KMS-11 (cell line): ENCODE measurements around the gene UBE2D1.

Source experiments
- H2AFZ ChIP-seq: fragments of 200-600 bp; sonication (generic); 2 replicates; pipeline ENCODE4 v1.6.1; 2016; ENCODE audit warnings: antibody characterized with exemption, mixed run types, low read depth
- H3K27ac ChIP-seq: fragments of 200-600 bp; sonication (generic); 2 replicates; pipeline ENCODE4 v1.6.1; 2016; ENCODE audit warnings: mild to moderate bottlenecking, mixed run types
- H3K27me3 ChIP-seq: fragments of 200-600 bp; sonication (generic); 2 replicates; pipeline ENCODE4 v1.6.1; 2017; ENCODE audit warnings: mild to moderate bottlenecking, low read depth, mixed run types, moderate library complexity; ENCODE audit not compliant: insufficient read depth
- H3K36me3 ChIP-seq: fragments of 200-600 bp; sonication (generic); 2 replicates; pipeline ENCODE4 v1.6.1; 2017; ENCODE audit warnings: mild to moderate bottlenecking, mixed run types; ENCODE audit not compliant: insufficient read depth
- H3K4me1 ChIP-seq: fragments of 200-600 bp; sonication (generic); 2 replicates; pipeline ENCODE4 v1.6.1; 2016; ENCODE audit warnings: mild to moderate bottlenecking, low read depth, mixed run types; ENCODE audit not compliant: poor library complexity, severe bottlenecking
- H3K4me2 ChIP-seq: fragments of 200-600 bp; sonication (generic); 2 replicates; pipeline ENCODE4 v1.7.0; 2016; ENCODE audit warnings: mild to moderate bottlenecking, mixed run types
- H3K4me3 ChIP-seq: fragments of 200-600 bp; sonication (generic); IDR thresholded peaks from 2 replicates; pipeline ENCODE4 v1.6.1; 2017; ENCODE audit warnings: low read depth, low read length, mixed read lengths; ENCODE audit not compliant: insufficient read depth
- H3K79me2 ChIP-seq: fragments of 200-600 bp; sonication (generic); 2 replicates; pipeline ENCODE4 v1.6.1; 2016; ENCODE audit warnings: low read depth, mixed run types; ENCODE audit not compliant: insufficient read depth
- H3K9ac ChIP-seq: fragments of 200-600 bp; sonication (generic); 2 replicates; pipeline ENCODE4 v1.6.1; 2016; ENCODE audit warnings: mild to moderate bottlenecking, mixed run types
- H4K20me1 ChIP-seq: fragments of 200-600 bp; sonication (generic); 2 replicates; pipeline ENCODE4 v1.6.1; 2016; ENCODE audit warnings: mild to moderate bottlenecking, mixed run types; ENCODE audit not compliant: insufficient read depth
- CTCF ChIP-seq: fragments of 200-600 bp; sonication (generic); conservative IDR thresholded peaks from 2 replicates; pipeline ENCODE4 v1.6.1; 2017; ENCODE audit warnings: low read depth, mild to moderate bottlenecking, antibody characterized with exemption, low read length, moderate library complexity, mixed read lengths

Gene UBE2D1

DNA sequence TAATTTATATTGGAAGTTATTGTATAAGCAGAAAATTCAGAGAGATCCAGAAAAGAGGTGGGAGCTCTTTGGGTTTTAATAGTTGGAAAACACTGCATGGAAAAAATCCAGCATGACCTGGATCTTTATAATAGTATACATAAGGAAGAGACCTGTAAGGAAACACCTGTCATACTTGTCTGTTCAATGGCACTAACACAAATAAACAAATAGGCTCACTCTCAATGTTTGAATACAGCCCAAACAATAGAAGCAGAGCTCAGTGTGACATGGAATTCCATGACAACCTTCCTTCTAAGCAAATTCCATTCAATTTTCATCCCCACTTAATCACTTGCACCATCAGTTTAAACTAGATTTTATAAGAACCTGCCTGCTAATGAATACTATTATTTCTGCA, 34.1 kb upstream of the UBE2D1 start:
- Histone ChIP-seq H3K79me2 (no peaks in the 10 kb centered on the region), H4K20me1 (no peaks in the 10 kb centered on the region), H3K9ac (no peak overlapping the region), H3K27ac (no peak overlapping the region), H3K4me3 (no peak overlapping the region), H2AFZ (no peak overlapping the region), H3K4me2 (no peak overlapping the region), H3K36me3 (no peaks in the 10 kb centered on the region), H3K27me3 (no peaks in the 10 kb centered on the region), H3K4me1 (no peaks in the 10 kb centered on the region)
- TF ChIP-seq CTCF, result no peak

- H3K9ac ChIP-seq, result no peak overlapping the region
- no peaks in the 10 kb centered on the region for H4K20me1 ChIP-seq
- H3K27me3 ChIP-seq, result no peaks in the 10 kb centered on the region
- H3K4me1 ChIP-seq, result no peaks in the 10 kb centered on the region
- H3K4me2 ChIP-seq, result no peak overlapping the region
- no peak overlapping the region for H3K27ac ChIP-seq
- H2AFZ ChIP-seq, result no peak overlapping the region
- H3K79me2 ChIP-seq, result no peaks in the 10 kb centered on the region
- no peak for TF ChIP-seq CTCF
- no peaks in the 10 kb centered on the region for H3K36me3 ChIP-seq
- H3K4me3 ChIP-seq, result no peak overlapping the region
These were observed 32.6 kb upstream of the UBE2D1 start for GRCh38 chr10:58302254-58302653.

GRCh38 chr10:58304099-58304633, 30.6 kb upstream of the UBE2D1 start:
- no peak for TF ChIP-seq CTCF
- Histone ChIP-seq H3K27me3 (no peaks in the 10 kb centered on the region), H3K4me3 (no peak overlapping the region), H4K20me1 (no peaks in the 10 kb centered on the region), H3K4me1 (no peaks in the 10 kb centered on the region), H3K36me3 (no peaks in the 10 kb centered on the region), H3K4me2 (no peak overlapping the region), H3K27ac (no peak overlapping the region), H3K9ac (no peak overlapping the region), H3K79me2 (no peaks in the 10 kb centered on the region), H2AFZ (no peak overlapping the region)

- Histone ChIP-seq H3K27me3 (no peaks in the 10 kb centered on the region), H4K20me1 (no peaks in the 10 kb centered on the region), H3K27ac (no peak overlapping the region), H2AFZ (no peak overlapping the region), H3K79me2 (no peaks in the 10 kb centered on the region), H3K9ac (no peak overlapping the region), H3K36me3 (no peaks in the 10 kb centered on the region), H3K4me2 (no peak overlapping the region), H3K4me3 (no peak overlapping the region), H3K4me1 (no peaks in the 10 kb centered on the region)
- no peak for TF ChIP-seq CTCF
These were observed 29.0 kb upstream of the UBE2D1 start for GRCh38 chr10:58305821-58306220.
